ENCODE measurements around the gene SPZ1.
"Not testable (repeated sequence)": the region's sequence is repeated elsewhere in the genome, so short reads cannot be mapped to it uniquely, and the experiment has no call there.

The SPZ1 gene, protein sequence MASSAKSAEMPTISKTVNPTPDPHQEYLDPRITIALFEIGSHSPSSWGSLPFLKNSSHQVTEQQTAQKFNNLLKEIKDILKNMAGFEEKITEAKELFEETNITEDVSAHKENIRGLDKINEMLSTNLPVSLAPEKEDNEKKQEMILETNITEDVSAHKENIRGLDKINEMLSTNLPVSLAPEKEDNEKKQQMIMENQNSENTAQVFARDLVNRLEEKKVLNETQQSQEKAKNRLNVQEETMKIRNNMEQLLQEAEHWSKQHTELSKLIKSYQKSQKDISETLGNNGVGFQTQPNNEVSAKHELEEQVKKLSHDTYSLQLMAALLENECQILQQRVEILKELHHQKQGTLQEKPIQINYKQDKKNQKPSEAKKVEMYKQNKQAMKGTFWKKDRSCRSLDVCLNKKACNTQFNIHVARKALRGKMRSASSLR

DNA sequence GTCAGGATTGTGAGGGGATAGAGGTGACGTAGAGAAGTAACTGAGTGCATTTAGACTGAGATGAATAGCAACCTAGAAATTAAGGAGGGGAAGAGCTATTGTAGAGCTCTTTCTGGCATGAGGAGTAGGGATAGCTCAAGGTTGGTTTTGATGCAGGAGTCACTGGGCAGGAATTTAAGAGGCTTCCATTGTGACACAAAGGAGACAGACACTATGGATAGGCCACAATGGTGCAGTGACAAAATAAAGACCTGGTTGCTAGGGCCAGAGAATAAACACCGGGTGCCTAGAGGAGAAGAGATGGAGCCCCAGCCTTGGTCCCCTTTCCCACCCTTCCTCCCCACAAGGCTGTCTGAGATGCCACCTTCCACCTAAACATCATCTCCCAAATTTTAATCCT lies at the start of gene SPZ1:
SPZ1 (plus strand) TSS at position 301 of the 400 bp plus-strand sequence. CDS start 214 bp downstream, outside the sequence.
- DNase-seq (ENCODE audit: low read depth in 1 of 2, low spot score in 1 of 2): no peak

DNA sequence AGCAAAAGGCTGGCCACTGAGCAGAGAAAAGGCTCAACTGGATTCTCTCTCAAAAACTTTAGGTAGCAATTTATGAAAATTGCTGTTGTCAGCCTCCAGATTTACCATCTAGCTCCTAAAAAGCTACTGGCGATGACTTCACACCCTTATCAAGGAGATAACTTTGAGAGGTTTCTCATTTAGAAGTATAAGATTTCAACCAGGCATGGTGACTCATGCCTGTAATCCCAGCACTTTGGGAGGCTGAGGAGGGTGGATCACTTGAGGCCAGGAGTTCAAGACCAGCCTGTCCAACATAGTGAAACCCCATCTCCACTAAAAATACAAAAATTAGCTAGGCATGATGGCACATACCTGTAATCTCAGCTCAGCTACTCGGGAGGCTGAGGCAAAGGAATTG lies 49.3 kb upstream of the SPZ1 start:
- not testable (repeated sequence) for DNase-seq (ENCODE audit: low read depth in 1 of 2, low spot score in 1 of 2)

DNA sequence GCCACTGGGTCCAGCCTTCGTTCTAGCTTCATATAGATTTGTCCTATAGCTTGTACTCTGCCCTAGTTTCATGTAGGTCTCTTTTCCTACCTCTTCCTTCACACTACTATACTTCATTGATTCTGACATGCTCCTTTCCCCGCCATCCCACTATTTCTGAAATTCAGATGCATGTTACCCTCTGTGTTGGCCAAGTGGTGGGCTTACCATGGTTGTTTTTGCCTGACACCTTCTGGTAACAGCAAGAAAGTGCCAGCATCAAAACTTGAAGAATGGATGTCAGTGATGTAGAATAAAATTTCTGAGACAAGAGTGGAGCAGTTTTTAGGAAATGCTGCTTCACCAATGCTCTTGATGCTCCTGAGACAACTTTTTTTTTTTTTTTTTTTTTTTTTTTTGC lies 44.5 kb upstream of the SPZ1 start:
- DNase-seq (ENCODE audit: low read depth in 1 of 2, low spot score in 1 of 2): no peak

DNA sequence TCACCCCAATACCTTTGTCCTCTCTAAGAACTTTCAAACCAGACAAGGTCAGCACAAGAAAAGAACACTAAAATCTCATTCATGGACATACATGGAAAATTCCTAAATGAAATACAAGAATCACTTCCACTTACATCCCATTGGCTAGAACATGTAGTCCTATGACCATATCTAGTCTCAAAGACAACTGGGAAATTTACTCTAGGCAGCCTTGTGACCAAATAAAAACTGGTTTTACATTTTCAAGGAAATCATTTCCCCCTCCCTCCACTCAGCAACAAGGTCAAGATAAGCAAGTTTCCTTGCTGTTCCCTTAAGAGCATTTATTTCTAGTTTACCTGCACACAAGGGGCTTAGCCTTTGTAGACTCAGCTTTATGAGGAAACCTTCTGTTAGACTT lies 43.6 kb upstream of the SPZ1 start:
- DNase-seq (ENCODE audit: low read depth in 1 of 2, low spot score in 1 of 2): no peak

DNA sequence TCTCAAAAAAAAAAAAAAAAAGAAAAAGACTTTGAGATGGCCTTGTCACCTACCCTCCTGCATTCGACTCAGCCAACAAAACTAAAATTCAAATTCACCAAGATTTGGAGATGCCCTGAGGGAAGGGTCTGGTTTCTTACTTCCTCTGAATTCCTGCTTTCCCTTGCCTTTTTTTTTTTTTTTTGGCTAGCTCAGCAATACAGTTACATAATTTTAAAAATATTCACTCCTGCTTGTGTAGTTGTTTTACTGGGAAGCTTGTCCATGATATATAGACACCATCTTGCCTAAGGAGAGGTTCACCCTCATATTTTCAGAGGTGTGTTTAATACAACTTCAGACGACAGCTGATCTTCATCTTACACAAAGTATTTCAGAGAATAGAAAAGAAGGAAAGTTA lies 42.6 kb upstream of the SPZ1 start:
- no peak for DNase-seq (ENCODE audit: low read depth in 1 of 2, low spot score in 1 of 2)

DNA sequence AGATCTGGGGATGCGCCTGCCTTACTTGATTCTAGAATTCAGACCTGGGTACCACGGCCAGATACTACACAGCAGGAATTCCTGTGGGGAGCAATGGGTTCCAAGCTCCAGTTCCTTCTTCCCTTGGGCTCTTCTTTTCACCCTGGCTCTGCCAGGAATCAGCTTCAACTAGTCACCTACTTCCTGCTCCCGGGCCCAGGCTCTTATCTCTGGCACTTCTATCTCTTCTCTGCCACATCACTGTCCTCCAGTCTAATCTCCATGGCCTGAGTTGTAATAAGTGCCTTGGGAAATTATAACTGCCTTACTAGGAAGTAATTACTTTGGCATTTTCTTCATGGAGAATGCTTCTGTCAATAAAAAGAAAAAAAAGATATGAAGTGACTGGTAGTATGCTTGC lies 37.7 kb upstream of the SPZ1 start:
- DNase-seq (ENCODE audit: low read depth in 1 of 2, low spot score in 1 of 2): no peak

DNA sequence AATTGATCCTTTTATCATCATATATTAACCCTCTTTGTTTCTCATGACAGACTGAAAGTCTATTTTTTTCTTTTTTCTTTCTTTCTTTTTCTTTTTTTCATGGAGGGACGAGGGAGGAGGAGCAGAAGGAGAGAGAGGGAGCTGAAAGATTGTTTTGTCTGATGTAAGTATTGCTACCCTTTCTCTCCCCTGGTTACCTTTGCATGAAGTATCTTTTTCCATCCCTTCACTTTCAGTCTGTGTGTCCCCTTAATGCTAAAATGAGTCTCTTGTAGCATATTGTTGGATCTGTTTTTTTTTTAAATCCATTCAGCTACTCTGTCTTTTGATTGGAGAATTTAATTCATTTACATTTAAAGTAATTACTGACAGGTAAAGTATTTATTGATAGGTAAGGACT lies 36.4 kb upstream of the SPZ1 start:
- no peak for DNase-seq (ENCODE audit: low read depth in 1 of 2, low spot score in 1 of 2)

DNA sequence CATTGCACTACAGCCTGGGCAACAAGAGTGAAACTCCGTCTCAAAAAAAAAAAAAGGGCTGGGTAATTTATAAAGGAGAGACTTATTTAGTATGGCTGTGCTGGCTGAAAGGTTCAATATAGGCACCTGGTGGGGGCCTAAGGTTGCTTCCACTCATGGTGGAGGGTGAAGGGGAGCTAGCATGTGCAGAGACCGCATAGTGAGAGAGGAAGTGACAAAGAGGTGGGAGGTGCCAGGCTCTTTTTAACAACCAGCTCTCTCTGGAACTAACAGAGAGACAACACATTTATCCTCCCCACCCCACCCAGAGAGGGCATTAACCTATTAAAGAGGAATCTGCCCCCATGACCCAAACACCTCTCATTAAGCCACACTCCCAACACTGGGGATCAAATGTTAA lies 35.1 kb upstream of the SPZ1 start:
- DNase-seq (ENCODE audit: low read depth in 1 of 2, low spot score in 1 of 2): no peak

DNA sequence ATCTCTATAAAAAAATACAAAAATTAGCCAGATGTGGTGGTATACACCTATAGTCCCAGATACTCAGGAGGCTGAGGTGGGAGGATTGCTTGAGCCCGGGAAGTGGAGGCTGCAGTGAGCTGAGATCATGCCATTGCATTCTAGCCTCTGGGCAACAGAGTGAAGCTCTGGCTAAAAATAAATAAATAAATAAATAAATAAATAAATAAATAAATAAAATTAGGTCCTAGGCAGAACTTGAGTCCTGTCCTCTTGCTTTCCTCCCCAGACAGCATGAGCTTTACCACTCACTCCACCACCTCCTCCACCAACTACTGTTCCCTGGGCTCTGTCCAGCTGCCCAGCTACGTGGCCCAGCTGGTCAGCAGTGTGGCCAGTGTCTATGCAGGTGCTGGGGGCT lies 31.6 kb upstream of the SPZ1 start:
- no peak for DNase-seq (ENCODE audit: low read depth in 1 of 2, low spot score in 1 of 2)

DNA sequence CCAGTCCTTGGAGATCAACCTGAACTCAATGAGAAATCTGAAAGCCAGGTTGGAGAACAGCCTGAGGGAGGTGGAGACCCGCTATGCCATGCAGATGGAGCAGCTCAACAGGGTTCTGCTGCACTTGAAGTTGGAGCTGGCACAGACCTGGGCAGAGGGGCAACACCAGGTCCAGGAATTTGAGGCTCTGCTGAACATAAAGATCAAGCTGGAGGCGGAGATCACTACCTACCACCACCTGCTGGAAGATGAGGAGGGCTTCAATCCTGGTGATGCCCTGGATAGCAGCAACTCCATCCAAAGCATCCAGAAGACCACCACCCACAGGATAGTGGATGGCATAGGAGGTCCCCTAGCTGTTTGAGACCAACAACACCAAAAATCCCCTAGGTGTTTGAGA lies 30.5 kb upstream of the SPZ1 start:
- no peak for DNase-seq (ENCODE audit: low read depth in 1 of 2, low spot score in 1 of 2)

DNA sequence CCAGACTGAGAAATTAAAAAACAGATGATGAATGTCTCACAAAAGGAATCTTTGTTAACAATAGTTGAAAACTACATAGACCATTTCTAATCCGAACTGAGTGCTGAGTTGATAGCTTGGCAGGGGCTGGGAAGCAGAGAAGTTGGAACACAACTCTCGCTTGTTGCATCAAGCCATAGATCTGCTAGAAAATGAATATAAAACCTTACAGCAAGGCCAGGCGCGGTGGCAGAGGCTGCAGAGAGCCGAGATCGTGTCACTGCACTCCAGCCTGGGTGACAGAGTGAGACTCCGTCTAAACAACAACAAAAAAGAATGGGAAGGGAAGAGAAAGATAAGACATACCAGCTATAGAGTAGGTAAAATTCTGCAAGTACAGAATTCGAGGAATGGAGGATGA lies 28.0 kb upstream of the SPZ1 start:
- no peak for DNase-seq (ENCODE audit: low read depth in 1 of 2, low spot score in 1 of 2)

DNA sequence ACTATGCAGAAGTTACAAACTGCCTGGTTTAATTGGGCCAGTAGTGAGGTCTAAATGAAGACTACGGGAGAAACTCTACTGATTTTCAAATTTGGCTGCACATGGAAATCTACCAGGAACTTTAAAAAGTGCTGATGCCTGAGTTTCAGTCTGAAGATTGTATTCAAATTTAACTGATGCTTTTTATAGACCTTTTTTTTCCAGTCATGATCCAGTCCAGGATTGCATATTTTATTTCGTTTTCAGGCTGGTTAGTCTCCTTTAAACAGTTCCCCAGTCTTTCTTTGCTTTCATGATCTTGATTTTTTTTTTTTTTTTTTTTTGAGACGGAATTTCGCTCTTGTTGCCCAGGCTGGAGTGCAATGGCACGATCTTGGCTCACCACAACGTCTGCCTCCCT lies 23.7 kb upstream of the SPZ1 start:
- no peak for DNase-seq (ENCODE audit: low read depth in 1 of 2, low spot score in 1 of 2)

DNA sequence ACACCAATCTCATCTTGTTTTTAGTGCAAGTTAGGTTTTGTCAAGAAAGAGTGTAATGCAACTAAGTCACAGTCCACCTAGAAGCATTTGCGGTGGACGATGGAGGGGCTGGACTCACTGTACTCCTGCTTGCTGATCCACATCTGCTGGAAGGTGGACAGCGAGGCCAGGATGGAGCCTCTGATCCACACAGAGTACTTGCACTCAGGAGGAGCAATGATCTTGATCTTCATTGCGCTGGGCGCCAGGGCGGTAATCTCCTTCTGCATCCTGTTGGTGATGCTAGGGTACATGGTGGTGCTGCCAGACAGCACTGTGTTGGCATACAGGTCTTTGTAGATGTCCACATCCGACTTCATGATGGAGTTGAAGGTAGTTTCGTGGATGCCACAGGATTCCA lies 20.2 kb upstream of the SPZ1 start:
- DNase-seq (ENCODE audit: low read depth in 1 of 2, low spot score in 1 of 2): no peak

DNA sequence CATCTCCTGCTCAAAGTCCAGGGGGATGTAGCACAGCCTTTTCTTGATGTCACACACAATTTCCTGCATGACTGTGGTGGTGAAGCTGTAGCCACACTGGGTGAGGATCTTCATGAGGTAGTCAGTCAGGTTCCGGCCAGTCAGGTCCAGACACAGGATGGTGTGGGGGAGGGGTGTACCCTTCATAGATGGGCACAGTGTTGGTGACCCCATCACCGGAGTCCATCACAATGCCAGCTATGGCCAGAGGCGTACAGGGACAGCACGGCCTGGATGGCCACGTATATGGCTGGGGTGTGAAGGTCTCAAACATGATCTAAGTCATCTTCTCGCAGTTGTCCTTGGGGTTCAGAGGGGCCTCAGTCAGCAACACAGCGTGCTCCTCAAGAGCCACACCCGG lies 19.7 kb upstream of the SPZ1 start:
- no peak for DNase-seq (ENCODE audit: low read depth in 1 of 2, low spot score in 1 of 2)

DNA sequence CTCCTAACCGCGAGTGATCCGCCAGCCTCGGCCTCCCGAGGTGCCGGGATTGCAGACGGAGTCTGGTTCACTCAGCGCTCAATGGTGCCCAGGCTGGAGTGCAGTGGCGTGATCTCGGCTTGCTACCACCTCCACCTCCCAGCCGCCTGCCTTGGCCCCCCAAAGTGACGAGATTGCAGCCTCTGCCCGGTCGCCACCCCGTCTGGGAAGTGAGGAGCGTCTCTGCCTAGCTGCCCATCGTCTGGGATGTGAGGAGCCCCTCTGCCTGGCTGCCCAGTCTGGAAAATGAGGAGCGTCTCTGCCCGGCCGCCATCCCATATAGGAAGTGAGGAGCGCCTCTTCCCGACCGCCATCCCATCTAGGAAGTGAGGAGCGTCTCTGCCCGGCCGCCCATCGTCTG lies 19.0 kb upstream of the SPZ1 start:
- DNase-seq (ENCODE audit: low read depth in 1 of 2, low spot score in 1 of 2): not testable (repeated sequence)

DNA sequence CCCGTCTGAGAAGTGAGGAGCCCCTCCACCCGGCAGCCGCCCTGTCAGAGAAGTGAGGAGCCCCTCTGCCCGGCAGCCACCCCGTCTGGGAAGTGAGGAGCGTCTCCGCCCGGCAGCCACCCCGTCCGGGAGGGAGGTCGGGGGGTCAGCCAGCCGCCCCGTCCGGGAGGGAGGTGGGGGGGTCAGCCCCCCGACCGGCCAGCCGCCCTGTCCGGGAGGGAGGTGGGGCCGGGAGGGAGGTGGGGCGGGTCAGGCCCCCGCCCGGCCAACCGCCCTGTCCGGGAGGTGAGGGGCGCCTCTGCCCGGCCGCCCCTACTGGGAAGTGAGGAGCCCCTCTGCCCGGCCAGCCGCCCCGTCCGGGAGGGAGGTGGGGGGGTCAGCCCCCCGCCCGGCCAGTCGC lies 18.5 kb upstream of the SPZ1 start:
- not testable (repeated sequence) for DNase-seq (ENCODE audit: low read depth in 1 of 2, low spot score in 1 of 2)

DNA sequence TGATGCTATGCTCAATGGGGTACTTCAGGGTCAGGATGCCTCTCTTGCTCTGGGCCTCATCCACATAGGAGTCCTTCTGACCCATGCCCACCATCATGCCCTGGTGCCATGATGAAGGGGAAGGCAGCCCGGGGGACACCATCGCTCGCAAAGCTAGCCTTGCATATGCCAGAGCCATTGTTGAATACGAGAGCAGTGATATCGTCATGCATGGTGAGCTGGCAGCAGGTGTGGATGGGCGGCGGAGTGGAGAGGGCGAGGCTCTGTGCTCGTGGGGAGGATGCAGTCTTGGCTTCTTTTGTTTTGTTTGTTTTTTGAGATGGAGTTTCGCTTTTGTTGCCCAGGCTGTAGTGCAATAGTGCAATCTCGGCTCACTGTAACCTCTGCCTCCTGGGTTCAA lies 17.2 kb upstream of the SPZ1 start:
- no peak for DNase-seq (ENCODE audit: low read depth in 1 of 2, low spot score in 1 of 2)

DNA sequence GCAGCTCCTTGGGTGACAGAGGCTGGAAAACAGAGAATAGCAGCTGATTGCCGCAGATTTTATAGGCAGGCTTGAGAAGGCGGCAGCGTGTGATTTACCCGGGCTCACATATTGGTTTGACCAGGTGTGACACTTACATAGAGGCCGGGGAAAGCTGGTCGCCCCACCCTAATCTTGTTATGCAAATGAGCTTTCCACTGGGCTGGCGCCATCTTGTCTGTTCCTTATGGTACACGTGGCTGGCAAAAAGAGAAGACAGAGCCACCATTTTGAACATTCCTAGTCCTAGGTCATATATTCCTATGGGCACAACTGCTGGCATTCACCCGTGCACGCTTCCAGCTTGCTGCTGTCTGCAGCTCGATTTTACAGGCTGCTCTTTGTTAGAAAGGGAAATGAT lies 11.3 kb upstream of the SPZ1 start:
- no peak for DNase-seq (ENCODE audit: low read depth in 1 of 2, low spot score in 1 of 2)

DNA sequence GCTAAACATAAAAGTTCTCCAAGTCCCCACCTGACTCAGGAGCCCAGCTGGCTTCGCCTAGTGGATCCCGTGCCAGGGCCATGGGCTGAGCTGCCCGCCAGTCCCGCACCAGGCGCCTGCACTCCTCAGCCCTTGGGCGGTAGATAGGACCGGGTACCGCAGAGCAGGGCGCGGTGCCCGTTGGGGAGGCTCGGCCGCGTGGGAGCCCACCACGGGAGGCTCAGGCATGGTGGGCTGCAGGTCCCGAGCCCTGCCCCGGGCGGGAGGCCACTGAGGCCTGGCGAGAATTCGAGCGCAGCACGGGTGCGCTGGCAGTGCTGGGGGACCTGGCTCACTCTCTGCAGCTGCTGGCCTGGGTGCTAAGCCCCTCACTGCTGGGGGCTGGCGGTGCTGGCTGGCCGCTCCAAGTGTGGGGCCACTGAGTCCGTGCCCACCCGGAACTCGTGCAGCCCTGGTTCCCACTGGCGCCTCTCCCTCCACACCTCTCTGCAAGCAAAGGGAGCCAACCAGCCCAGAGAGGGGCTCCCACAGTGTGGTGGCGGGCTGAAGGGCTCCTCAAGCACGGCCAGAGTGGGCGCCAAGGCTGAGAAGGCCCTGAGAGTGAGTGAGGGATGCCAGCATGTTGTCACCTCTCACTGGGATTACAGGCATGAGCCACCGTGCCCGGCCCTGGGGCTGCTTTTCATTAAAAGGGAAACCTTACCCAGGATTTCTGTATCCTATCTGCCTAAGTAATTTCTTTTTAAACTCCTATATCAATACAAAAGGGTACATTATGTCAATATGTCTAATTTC lies 9.7 kb upstream of the SPZ1 start:
- no peak for DNase-seq (ENCODE audit: low read depth in 1 of 2, low spot score in 1 of 2)

DNA sequence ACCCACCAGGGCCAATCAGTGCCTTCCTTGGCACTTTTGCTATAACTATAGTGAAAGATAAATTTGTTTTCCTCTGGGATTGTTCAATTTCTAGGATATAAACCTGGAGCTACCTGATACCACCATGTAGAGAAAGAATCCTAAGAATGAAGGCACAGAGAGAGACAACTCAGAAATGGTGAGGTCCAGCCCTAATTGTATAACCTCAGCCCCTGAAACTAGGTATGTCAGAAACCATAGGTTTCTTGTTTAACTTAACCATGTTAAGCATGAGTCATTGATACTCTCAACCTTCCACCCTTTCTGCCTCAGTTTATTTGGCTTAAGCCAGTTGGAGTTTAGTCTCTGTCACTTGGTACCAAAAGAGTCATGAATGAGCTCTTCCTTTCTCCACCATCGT lies 4.6 kb upstream of the SPZ1 start:
- no peak for DNase-seq (ENCODE audit: low read depth in 1 of 2, low spot score in 1 of 2)

DNA sequence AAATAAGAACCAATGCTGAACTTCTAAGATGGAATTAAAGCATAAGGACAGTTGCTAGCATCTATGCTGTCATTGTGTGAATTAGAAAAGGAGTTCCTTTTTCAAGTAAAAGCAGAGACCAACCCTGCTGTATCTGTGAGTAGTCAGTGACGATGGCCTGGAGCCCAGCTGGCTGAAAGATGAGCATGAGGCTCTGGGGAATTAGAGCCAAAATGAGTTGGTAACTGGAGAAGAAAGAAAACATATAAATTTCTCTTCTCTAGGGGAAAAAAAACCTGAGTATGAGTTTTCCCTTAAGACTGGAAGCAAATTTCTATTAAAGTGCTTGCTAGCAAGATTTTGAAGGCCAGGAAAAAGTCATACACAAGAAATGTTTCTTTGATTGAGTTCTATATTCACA lies 1.6 kb upstream of the SPZ1 start:
- DNase-seq (ENCODE audit: low read depth in 1 of 2, low spot score in 1 of 2): no peak

DNA sequence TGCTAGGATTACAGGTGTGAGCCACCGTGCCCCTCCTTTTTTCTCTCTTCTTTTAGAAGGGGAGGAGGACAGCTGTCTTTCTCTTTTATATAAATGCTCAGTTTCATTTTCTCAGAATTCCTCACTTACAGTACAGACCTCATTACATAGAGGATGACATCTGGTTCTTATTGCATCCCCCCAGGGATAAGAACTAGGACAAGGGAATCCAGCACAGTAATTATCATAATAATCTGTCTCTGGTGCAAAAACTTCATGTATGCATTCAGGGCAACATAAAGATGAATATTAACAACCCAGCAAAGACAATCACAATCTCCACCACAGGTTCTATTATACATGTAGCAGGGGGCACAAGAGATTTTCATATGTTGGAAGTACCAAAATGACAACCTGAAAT lies 5.1 kb downstream of the SPZ1 start:
- no peak for DNase-seq (ENCODE audit: low read depth in 1 of 2, low spot score in 1 of 2)

DNA sequence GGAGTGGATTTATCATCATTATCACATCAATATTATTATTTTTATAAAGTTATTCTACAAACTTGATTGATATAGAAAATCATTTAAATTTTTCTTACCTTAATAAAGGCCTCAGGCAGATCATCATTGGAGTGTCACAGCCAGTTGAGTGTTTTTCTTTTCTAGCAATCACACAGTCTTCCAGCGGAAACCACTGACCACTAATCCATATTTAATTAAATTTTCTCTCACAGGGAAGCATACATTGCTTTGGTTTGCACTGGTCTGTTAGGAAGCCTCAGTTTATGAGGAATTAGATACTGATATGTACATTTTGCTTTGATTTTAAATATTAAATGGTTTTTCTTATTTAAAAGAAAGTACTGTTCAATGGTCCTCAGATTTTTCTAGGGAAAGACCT lies 6.7 kb downstream of the SPZ1 start:
- DNase-seq (ENCODE audit: low read depth in 1 of 2, low spot score in 1 of 2): no peak

All from activated T-helper 1 cell treated with anti-CD3 and anti-CD28 coated beads, Interleukin-2, amount 50 U/mL, for 16 hours (primary cell).